Parathyroid adenoma (tissue), 2 donors: ENCODE results near the gene HFM1.

Experiments used
- H2AFZ ChIP-seq: fragments of 300-600 bp; sonication (generic); one replicate; pipeline ENCODE4 v1.7.0; 2017; ENCODE audit warnings: antibody characterized with exemption, mild to moderate bottlenecking
- H3K27ac ChIP-seq: fragments of 300-600 bp; sonication (generic); one replicate; pipeline ENCODE4 v1.7.0; 2017
- H3K27me3 ChIP-seq: fragments of 300-600 bp; sonication (generic); one replicate; pipeline ENCODE4 v1.7.0; 2017; ENCODE audit warnings: low read length; ENCODE audit not compliant: control insufficient read depth, insufficient read depth
- H3K36me3 ChIP-seq: fragments of 300-600 bp; sonication (generic); one replicate; pipeline ENCODE4 v1.7.0; 2017; ENCODE audit warnings: low read length; ENCODE audit not compliant: control insufficient read depth, insufficient read depth
- H3K4me1 ChIP-seq: fragments of 300-600 bp; sonication (generic); one replicate; pipeline ENCODE4 v1.7.0; 2017; ENCODE audit warnings: control low read depth
- H3K4me2 ChIP-seq: fragments of 300-600 bp; sonication (generic); one replicate; pipeline ENCODE4 v1.7.0; 2017; ENCODE audit warnings: low read length
- H3K4me3 ChIP-seq: fragments of 300-600 bp; sonication (generic); one replicate; pipeline ENCODE4 v1.7.0; 2017; ENCODE audit warnings: low read depth, low read length
- H3K79me2 ChIP-seq: fragments of 300-600 bp; sonication (generic); one replicate; pipeline ENCODE4 v1.7.0; 2017; ENCODE audit warnings: control low read depth
- H3K9ac ChIP-seq: fragments of 300-600 bp; sonication (generic); one replicate; pipeline ENCODE4 v1.7.0; 2017; ENCODE audit warnings: mild to moderate bottlenecking
- H3K9me3 ChIP-seq: fragments of 300-600 bp; sonication (generic); one replicate; pipeline ENCODE4 v1.7.0; 2017; ENCODE audit warnings: low read length; ENCODE audit not compliant: control insufficient read depth
- CTCF ChIP-seq: fragments of 300-600 bp; sonication (generic); IDR thresholded peaks from one replicate; pipeline ENCODE4 v1.7.0; 2017; ENCODE audit warnings: antibody characterized with exemption, mild to moderate bottlenecking
- donor health status: primary hyperparathyroidism.

HFM1 gene

GRCh38 chr1:91338501-91338900 lies 66.1 kb downstream of the HFM1 start:
- H3K4me3 ChIP-seq, result no peak overlapping the region
- no peak overlapping the region for H3K9ac ChIP-seq
- H3K36me3 ChIP-seq, result no peaks in the 10 kb centered on the region
- no peak for TF ChIP-seq CTCF
- no peak overlapping the region for H2AFZ ChIP-seq
- H3K9me3 ChIP-seq, result no peaks in the 10 kb centered on the region
- no peak overlapping the region for H3K4me2 ChIP-seq
- no peaks in the 10 kb centered on the region for H3K4me1 ChIP-seq
- no peaks in the 10 kb centered on the region for H3K79me2 ChIP-seq
- no peak overlapping the region for H3K27ac ChIP-seq
- no peaks in the 10 kb centered on the region for H3K27me3 ChIP-seq

GRCh38 chr1:91335603-91336002 lies 69.0 kb downstream of the HFM1 start:
- no peak for TF ChIP-seq CTCF
- Histone ChIP-seq H3K27ac (no peak overlapping the region), H3K9me3 (no peaks in the 10 kb centered on the region), H3K4me1 (no peaks in the 10 kb centered on the region), H3K79me2 (no peaks in the 10 kb centered on the region), H3K36me3 (no peaks in the 10 kb centered on the region), H3K4me3 (no peak overlapping the region), H3K27me3 (no peaks in the 10 kb centered on the region), H3K4me2 (no peak overlapping the region), H2AFZ (no peak overlapping the region), H3K9ac (no peak overlapping the region)

GRCh38 chr1:91334856-91335255 lies 69.8 kb downstream of the HFM1 start:
- H3K27me3 ChIP-seq, result no peaks in the 10 kb centered on the region
- no peaks in the 10 kb centered on the region for H3K36me3 ChIP-seq
- H3K79me2 ChIP-seq, result no peaks in the 10 kb centered on the region
- H3K9me3 ChIP-seq, result no peaks in the 10 kb centered on the region
- no peak overlapping the region for H3K9ac ChIP-seq
- H3K4me3 ChIP-seq, result no peak overlapping the region
- H2AFZ ChIP-seq, result no peak overlapping the region
- no peak for TF ChIP-seq CTCF
- no peaks in the 10 kb centered on the region for H3K4me1 ChIP-seq
- no peak overlapping the region for H3K4me2 ChIP-seq
- no peak overlapping the region for H3K27ac ChIP-seq

GRCh38 chr1:91325456-91325855 lies 79.2 kb downstream of the HFM1 start:
- Histone ChIP-seq H3K27me3 (no peaks in the 10 kb centered on the region), H3K27ac (no peak overlapping the region), H3K4me2 (no peak overlapping the region)

More at GRCh38 chr1:91325456-91325855, 79.2 kb downstream of the HFM1 start:
- no peaks in the 10 kb centered on the region for H3K79me2 ChIP-seq
- no peak overlapping the region for H3K9ac ChIP-seq
- no peaks in the 10 kb centered on the region for H3K9me3 ChIP-seq
- H3K4me1 ChIP-seq, result no peaks in the 10 kb centered on the region
- H3K4me3 ChIP-seq, result no peak overlapping the region
- no peak overlapping the region for H2AFZ ChIP-seq
- H3K36me3 ChIP-seq, result no peaks in the 10 kb centered on the region
- no peak for TF ChIP-seq CTCF
